Stimulated activated naive CD8-positive, alpha-beta T cell treated with anti-CD3 and anti-CD28 coated beads, Interleukin-15, Interleukin-2, amounts not matched to agents 100 ng/mL and 50 ng/mL, for 24 hours (primary cell): ENCODE measurements around the gene KCNH3.
"Not testable (repeated sequence)": the region's sequence is repeated elsewhere in the genome, so short reads cannot be mapped to it uniquely, and the experiment has no call there.

ENCODE experiments used
- H3K27ac Mint-ChIP-seq: one replicate; pipeline ENCODE4 v1.8.0; 2021; ENCODE audit warnings: mild to moderate bottlenecking, mixed read lengths
- H3K27me3 Mint-ChIP-seq: one replicate; pipeline ENCODE4 v1.8.0; 2021; ENCODE audit warnings: mixed read lengths
- H3K36me3 Mint-ChIP-seq: one replicate; pipeline ENCODE4 v1.8.0; 2021; ENCODE audit warnings: low read depth, mixed read lengths
- H3K4me1 Mint-ChIP-seq: one replicate; pipeline ENCODE4 v1.8.0; 2021; ENCODE audit warnings: low read depth, mixed read lengths
- H3K4me3 Mint-ChIP-seq: one replicate; pipeline ENCODE4 v1.8.0; 2021; ENCODE audit warnings: mild to moderate bottlenecking, mixed read lengths
- H3K9me3 Mint-ChIP-seq: one replicate; pipeline ENCODE4 v1.8.0; 2021; ENCODE audit warnings: mixed read lengths

Gene KCNH3

GRCh38 chr12:49538510-49539403 lies at the start of gene KCNH3:
KCNH3 (plus strand) TSS chr12:49539030; CDS start chr12:49539417, 387 bp downstream.
- H3K27me3 Mint-ChIP-seq = peaks cover 22% of the 10 kb centered on the region
- H3K4me1 Mint-ChIP-seq = peaks cover 23% of the 10 kb centered on the region
- no peaks in the 10 kb centered on the region for H3K36me3 Mint-ChIP-seq
- H3K27ac Mint-ChIP-seq = no peak within 1 kb of the TSS
- no peaks in the 10 kb centered on the region for H3K9me3 Mint-ChIP-seq
- H3K4me3 Mint-ChIP-seq = peak within 1 kb of the TSS; percentile 70

GRCh38 chr12:49489154-49489553 lies 49.7 kb upstream of the KCNH3 start:
- Mint-ChIP-seq H3K27ac (no peak overlapping the region), H3K4me1 (no peaks in the 10 kb centered on the region), H3K36me3 (no peaks in the 10 kb centered on the region)

GRCh38 chr12:49489720-49490119 lies 49.1 kb upstream of the KCNH3 start:
- Mint-ChIP-seq H3K4me3 (no peak overlapping the region), H3K9me3 (no peaks in the 10 kb centered on the region), H3K27ac (no peak overlapping the region), H3K4me1 (no peaks in the 10 kb centered on the region), H3K36me3 (peaks cover 2% of the 10 kb centered on the region), H3K27me3 (no peaks in the 10 kb centered on the region)

More at GRCh38 chr12:49489154-49489553, 49.7 kb upstream of the KCNH3 start:
- no peak overlapping the region for H3K4me3 Mint-ChIP-seq
- H3K27me3 Mint-ChIP-seq = no peaks in the 10 kb centered on the region
- no peaks in the 10 kb centered on the region for H3K9me3 Mint-ChIP-seq

- Mint-ChIP-seq H3K9me3 (no peaks in the 10 kb centered on the region), H3K4me1 (no peaks in the 10 kb centered on the region)
Observed at GRCh38 chr12:49491823-49492222, 47.0 kb upstream of the KCNH3 start.

GRCh38 chr12:49493900-49494299 lies 44.9 kb upstream of the KCNH3 start:
- Mint-ChIP-seq H3K4me1 (no peaks in the 10 kb centered on the region), H3K9me3 (no peaks in the 10 kb centered on the region), H3K36me3 (peaks cover 5% of the 10 kb centered on the region), H3K27me3 (no peaks in the 10 kb centered on the region), H3K4me3 (no peak overlapping the region), H3K27ac (no peak overlapping the region)

More at GRCh38 chr12:49491823-49492222, 47.0 kb upstream of the KCNH3 start:
- peaks cover 5% of the 10 kb centered on the region for H3K36me3 Mint-ChIP-seq
- H3K27me3 Mint-ChIP-seq = no peaks in the 10 kb centered on the region
- no peak overlapping the region for H3K27ac Mint-ChIP-seq
- no peak overlapping the region for H3K4me3 Mint-ChIP-seq

GRCh38 chr12:49496417-49497360 lies 42.1 kb upstream of the KCNH3 start:
- no peak overlapping the region for H3K27ac Mint-ChIP-seq
- peaks cover 12% of the 10 kb centered on the region for H3K36me3 Mint-ChIP-seq
- H3K9me3 Mint-ChIP-seq = no peaks in the 10 kb centered on the region
- peaks cover 7% of the 10 kb centered on the region for H3K4me1 Mint-ChIP-seq
- no peak overlapping the region for H3K4me3 Mint-ChIP-seq
- no peaks in the 10 kb centered on the region for H3K27me3 Mint-ChIP-seq

- no peak overlapping the region for H3K4me3 Mint-ChIP-seq
- H3K9me3 Mint-ChIP-seq = no peaks in the 10 kb centered on the region
- peaks cover 16% of the 10 kb centered on the region for H3K36me3 Mint-ChIP-seq
- no peaks in the 10 kb centered on the region for H3K27me3 Mint-ChIP-seq
- H3K4me1 Mint-ChIP-seq = peaks cover 12% of the 10 kb centered on the region
- H3K27ac Mint-ChIP-seq = no peak overlapping the region
Observed at GRCh38 chr12:49501895-49502294, 36.9 kb upstream of the KCNH3 start.

GRCh38 chr12:49502590-49502989 lies 36.2 kb upstream of the KCNH3 start:
- Mint-ChIP-seq H3K27me3 (no peaks in the 10 kb centered on the region), H3K4me1 (peaks cover 12% of the 10 kb centered on the region), H3K9me3 (no peaks in the 10 kb centered on the region), H3K36me3 (peaks cover 16% of the 10 kb centered on the region), H3K4me3 (no peak overlapping the region), H3K27ac (no peak overlapping the region)

- Mint-ChIP-seq H3K27me3 (no peaks in the 10 kb centered on the region), H3K4me1 (peaks cover 12% of the 10 kb centered on the region), H3K36me3 (peaks cover 16% of the 10 kb centered on the region), H3K4me3 (no peak overlapping the region), H3K27ac (no peak overlapping the region), H3K9me3 (no peaks in the 10 kb centered on the region)
Observed at GRCh38 chr12:49503674-49504180, 35.1 kb upstream of the KCNH3 start.

- H3K9me3 Mint-ChIP-seq = no peaks in the 10 kb centered on the region
- H3K27ac Mint-ChIP-seq = no peak overlapping the region
- no peaks in the 10 kb centered on the region for H3K27me3 Mint-ChIP-seq
- H3K4me3 Mint-ChIP-seq = no peak overlapping the region
- H3K36me3 Mint-ChIP-seq = peaks cover 9% of the 10 kb centered on the region
- peaks cover 12% of the 10 kb centered on the region for H3K4me1 Mint-ChIP-seq
Observed at GRCh38 chr12:49505672-49506071, 33.2 kb upstream of the KCNH3 start.

- H3K4me1 Mint-ChIP-seq = peaks cover under 1% of the 10 kb centered on the region
Observed at GRCh38 chr12:49507139-49507538, 31.7 kb upstream of the KCNH3 start.

GRCh38 chr12:49509681-49510080 lies 29.1 kb upstream of the KCNH3 start:
- not testable (repeated sequence) for H3K27ac Mint-ChIP-seq, H3K36me3 Mint-ChIP-seq, H3K9me3 Mint-ChIP-seq, H3K4me1 Mint-ChIP-seq, H3K27me3 Mint-ChIP-seq, H3K4me3 Mint-ChIP-seq

More at GRCh38 chr12:49507139-49507538, 31.7 kb upstream of the KCNH3 start:
- Mint-ChIP-seq H3K27me3 (no peaks in the 10 kb centered on the region), H3K4me3 (no peak overlapping the region), H3K27ac (no peak overlapping the region), H3K36me3 (peaks cover 9% of the 10 kb centered on the region), H3K9me3 (no peaks in the 10 kb centered on the region)

- Mint-ChIP-seq H3K27me3 (no peaks in the 10 kb centered on the region), H3K4me1 (peaks cover 3% of the 10 kb centered on the region), H3K27ac (peak overlapping the region; percentile 31), H3K4me3 (no peak overlapping the region), H3K9me3 (no peaks in the 10 kb centered on the region), H3K36me3 (peaks cover 2% of the 10 kb centered on the region)
Observed at GRCh38 chr12:49511410-49511809, 27.4 kb upstream of the KCNH3 start.

GRCh38 chr12:49512546-49512945 lies 26.3 kb upstream of the KCNH3 start:
- no peak overlapping the region for H3K27ac Mint-ChIP-seq
- H3K4me1 Mint-ChIP-seq = peaks cover 3% of the 10 kb centered on the region
- no peaks in the 10 kb centered on the region for H3K36me3 Mint-ChIP-seq
- no peak overlapping the region for H3K4me3 Mint-ChIP-seq
- no peaks in the 10 kb centered on the region for H3K27me3 Mint-ChIP-seq
- no peaks in the 10 kb centered on the region for H3K9me3 Mint-ChIP-seq

GRCh38 chr12:49515266-49515665 lies 23.6 kb upstream of the KCNH3 start:
- H3K27me3 Mint-ChIP-seq = no peaks in the 10 kb centered on the region
- no peak overlapping the region for H3K27ac Mint-ChIP-seq
- H3K4me3 Mint-ChIP-seq = no peak overlapping the region
- H3K36me3 Mint-ChIP-seq = peaks cover 1% of the 10 kb centered on the region
- H3K9me3 Mint-ChIP-seq = no peaks in the 10 kb centered on the region
- H3K4me1 Mint-ChIP-seq = peaks cover 17% of the 10 kb centered on the region
